ENCODE data around the gene RACGAP1.

RACGAP1 gene

DNA sequence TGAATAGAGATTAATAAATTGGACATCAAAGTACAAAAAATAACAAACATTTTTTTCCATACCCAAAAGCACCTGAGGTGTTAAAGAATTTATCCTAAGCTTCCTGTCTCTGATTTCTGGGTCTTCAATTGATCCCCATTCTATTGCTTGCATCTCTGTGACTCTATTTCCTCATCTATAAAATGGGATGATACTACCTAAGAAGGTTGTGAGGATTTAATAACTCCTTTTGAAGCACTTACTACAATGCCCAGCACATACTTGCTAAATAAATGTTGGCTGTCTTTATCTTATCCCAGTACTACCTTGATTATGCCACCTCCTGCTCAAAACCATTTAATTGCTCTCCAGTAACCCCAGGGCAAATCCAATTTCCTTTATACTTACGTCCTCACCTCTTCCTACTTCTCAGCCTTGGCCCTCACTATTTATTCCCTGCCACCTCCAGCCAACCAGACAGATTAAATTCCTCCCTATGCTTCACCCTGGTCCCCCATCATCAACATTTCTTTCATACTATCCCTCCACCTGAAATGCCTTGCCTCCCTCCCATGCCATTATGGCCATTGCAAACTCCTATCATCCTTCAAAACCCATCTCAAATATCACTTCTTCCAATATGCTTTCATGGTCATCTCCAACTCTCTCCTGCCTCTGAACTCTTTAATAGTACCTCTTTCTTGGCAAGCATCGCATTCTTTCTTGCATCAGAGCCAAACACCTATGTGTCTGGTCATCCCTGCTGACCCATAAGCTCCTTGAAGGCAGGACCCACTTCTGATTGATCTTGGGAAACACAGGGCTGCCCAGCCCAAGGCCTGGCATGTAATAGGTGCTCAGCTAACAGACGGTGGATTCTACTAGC is 24.2 kb upstream of the RACGAP1 start:
- H3K4me3 Mint-ChIP-seq, result no peak overlapping the region
- no peaks in the 10 kb centered on the region for H3K36me3 Mint-ChIP-seq (ENCODE audit: low read depth)
- H3K4me1 Mint-ChIP-seq, result peaks cover 17% of the 10 kb centered on the region
- no peaks in the 10 kb centered on the region for H3K9me3 Mint-ChIP-seq
- no peak overlapping the region for H3K27ac Mint-ChIP-seq
- no peak for DNase-seq
- TF ChIP-seq, protein P1, sequence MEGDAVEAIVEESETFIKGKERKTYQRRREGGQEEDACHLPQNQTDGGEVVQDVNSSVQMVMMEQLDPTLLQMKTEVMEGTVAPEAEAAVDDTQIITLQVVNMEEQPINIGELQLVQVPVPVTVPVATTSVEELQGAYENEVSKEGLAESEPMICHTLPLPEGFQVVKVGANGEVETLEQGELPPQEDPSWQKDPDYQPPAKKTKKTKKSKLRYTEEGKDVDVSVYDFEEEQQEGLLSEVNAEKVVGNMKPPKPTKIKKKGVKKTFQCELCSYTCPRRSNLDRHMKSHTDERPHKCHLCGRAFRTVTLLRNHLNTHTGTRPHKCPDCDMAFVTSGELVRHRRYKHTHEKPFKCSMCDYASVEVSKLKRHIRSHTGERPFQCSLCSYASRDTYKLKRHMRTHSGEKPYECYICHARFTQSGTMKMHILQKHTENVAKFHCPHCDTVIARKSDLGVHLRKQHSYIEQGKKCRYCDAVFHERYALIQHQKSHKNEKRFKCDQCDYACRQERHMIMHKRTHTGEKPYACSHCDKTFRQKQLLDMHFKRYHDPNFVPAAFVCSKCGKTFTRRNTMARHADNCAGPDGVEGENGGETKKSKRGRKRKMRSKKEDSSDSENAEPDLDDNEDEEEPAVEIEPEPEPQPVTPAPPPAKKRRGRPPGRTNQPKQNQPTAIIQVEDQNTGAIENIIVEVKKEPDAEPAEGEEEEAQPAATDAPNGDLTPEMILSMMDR (IDR thresholded peaks at IDR 0.05), result no peak
- peaks cover 31% of the 10 kb centered on the region for H3K27me3 Mint-ChIP-seq (ENCODE audit: low read depth, poor library complexity)

DNA sequence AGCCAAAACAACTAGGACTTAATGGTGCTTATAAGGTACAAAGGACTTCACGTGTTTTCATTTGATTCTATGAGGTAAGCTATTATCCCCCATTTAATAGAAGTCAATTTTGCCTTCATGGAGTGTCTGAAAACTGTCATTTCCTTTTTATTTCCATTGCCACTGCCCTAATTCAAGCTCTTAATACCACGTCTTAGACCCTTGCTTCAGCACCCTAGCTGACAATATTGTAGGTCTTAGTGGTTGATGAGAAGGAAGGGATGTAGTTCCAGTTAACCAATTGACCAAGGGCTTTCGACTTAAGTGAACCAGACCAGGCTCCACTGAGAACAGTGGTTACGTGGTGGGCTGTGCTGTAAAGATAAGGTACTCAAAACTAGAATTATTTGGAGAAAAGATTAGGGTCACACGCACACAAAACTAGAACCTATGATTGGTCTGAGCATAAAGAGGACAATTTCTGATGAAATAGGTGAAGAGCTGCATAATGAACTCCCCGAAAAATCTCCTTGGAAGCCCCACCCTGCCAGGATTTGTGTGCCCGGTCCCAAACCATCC is 22.5 kb upstream of the RACGAP1 start:
- H3K27me3 Mint-ChIP-seq (ENCODE audit: low read depth, poor library complexity), result peaks cover 21% of the 10 kb centered on the region
- peaks cover 18% of the 10 kb centered on the region for H3K4me1 Mint-ChIP-seq
- H3K4me3 Mint-ChIP-seq, result no peak overlapping the region
- TF ChIP-seq, protein P1 (IDR thresholded peaks at IDR 0.05), result no peak
- no peaks in the 10 kb centered on the region for H3K36me3 Mint-ChIP-seq (ENCODE audit: low read depth)
- H3K9me3 Mint-ChIP-seq, result no peaks in the 10 kb centered on the region
- no peak overlapping the region for H3K27ac Mint-ChIP-seq
- DNase-seq, result no peak

DNA sequence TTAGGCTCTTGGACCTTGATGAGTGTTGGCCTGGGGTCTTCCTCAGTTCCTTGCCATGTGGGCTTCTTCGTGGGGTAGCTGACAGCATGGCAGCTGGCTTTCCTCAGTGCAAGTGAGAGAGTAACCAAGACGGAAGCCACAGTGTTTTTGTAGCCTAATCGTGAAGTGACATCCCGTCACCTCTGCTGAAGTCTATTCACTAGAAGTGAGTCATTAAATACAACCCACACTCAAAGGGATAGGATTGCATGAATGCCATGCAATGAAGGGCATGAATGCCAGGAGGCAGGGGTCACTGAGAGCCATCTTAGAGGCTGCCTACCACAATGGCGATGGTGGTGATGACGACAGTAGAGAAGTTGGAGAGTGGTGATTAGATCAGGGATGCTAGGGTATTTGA is 18.6 kb upstream of the RACGAP1 start:
- H3K9me3 Mint-ChIP-seq, result no peaks in the 10 kb centered on the region
- peaks cover 36% of the 10 kb centered on the region for H3K4me1 Mint-ChIP-seq
- H3K27ac Mint-ChIP-seq, result no peak overlapping the region
- TF ChIP-seq, protein P1 (IDR thresholded peaks at IDR 0.05), result no peak
- no peak overlapping the region for H3K4me3 Mint-ChIP-seq
- H3K27me3 Mint-ChIP-seq (ENCODE audit: low read depth, poor library complexity), result peaks cover 6% of the 10 kb centered on the region
- DNase-seq, result no peak
- no peaks in the 10 kb centered on the region for H3K36me3 Mint-ChIP-seq (ENCODE audit: low read depth)

DNA sequence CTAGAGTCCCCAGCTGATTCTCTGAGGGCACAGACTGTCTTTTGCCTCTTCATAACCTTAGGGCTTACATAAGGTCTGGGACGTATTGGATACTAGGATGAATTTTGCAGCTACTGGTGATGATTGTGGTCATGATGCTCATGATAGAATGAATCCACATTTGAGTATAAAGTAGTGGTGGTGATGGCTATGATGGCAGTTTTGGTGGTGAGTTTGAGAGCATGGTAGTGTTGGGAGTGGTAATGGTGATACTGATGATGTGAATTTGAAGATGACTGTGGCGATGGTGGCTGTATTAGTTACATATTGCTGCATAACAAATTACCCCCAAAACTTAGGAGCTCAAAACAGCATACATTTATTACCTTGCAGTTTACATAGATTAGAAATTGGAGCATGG is 18.0 kb upstream of the RACGAP1 start:
- Mint-ChIP-seq H3K27ac (no peak overlapping the region), H3K9me3 (no peaks in the 10 kb centered on the region), H3K36me3 (ENCODE audit: low read depth) (no peaks in the 10 kb centered on the region), H3K4me1 (peaks cover 36% of the 10 kb centered on the region), H3K27me3 (ENCODE audit: low read depth, poor library complexity) (peaks cover 7% of the 10 kb centered on the region), H3K4me3 (no peak overlapping the region)
- TF ChIP-seq, protein P1 (IDR thresholded peaks at IDR 0.05), result no peak
- DNase-seq, result no peak

DNA sequence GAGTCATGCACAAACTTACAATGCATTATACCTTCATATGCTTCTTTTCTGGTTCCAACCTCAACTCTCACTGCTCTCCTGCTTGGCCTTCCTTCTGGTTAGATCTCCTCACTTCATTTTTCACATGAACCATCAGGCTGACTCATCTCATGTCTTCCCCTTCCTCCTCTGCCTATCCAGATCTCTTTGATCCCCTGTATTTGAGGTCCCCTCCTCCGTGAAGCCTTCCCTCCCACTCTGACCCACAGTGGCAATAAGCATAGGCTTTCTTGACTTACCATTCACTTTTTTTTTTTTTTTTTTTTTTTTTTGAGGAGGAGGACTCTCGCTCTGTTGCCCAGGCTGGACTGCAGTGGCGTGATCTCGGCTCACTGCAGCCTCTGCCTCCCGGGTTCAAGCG is 17.4 kb upstream of the RACGAP1 start:
- Mint-ChIP-seq H3K4me1 (peaks cover 36% of the 10 kb centered on the region), H3K9me3 (no peaks in the 10 kb centered on the region), H3K27me3 (ENCODE audit: low read depth, poor library complexity) (peaks cover 13% of the 10 kb centered on the region), H3K27ac (no peak overlapping the region), H3K4me3 (no peak overlapping the region), H3K36me3 (ENCODE audit: low read depth) (no peaks in the 10 kb centered on the region)
- no peak for DNase-seq
- TF ChIP-seq, protein P1 (IDR thresholded peaks at IDR 0.05), result no peak

Data from nephron progenitor cell (in vitro differentiated cells).